HG02884 (cell line): ENCODE results near the gene PSMA8.
"Not testable (repeated sequence)": the region's sequence is repeated elsewhere in the genome, so short reads cannot be mapped to it uniquely, and the experiment has no call there.

Experiments
- ATAC-seq: cut with Tn5 transposase; IDR thresholded peaks from one replicate; pipeline ENCODE4 v1.9.1; 2021; ENCODE audit warnings: mild to moderate bottlenecking, moderate library complexity; ENCODE audit not compliant: unreplicated experiment

The PSMA8 gene

GRCh38 chr18:26228562-26229260 is 95.0 kb downstream of the PSMA8 start:
- ATAC-seq, result no peak

DNA sequence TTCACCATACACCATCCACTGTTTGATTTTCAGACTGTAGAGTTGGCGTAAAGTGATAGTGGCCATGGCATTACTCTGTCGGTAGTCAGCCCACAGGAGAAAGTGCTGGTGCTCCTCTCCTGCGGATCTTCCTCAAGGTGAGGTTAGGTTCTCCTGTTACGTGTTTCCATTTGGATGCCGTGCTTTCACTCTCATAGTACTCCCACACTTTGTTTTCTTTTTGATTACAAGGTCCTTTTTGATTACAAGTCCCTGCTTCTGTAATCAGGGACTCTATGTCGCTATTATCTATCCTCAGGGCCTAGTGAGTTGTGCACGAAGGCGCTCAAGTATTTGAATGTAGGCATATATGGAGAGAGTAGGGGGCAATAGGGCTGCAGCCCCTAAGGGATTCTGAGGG is 96.8 kb downstream of the PSMA8 start:
- no peak for ATAC-seq

DNA sequence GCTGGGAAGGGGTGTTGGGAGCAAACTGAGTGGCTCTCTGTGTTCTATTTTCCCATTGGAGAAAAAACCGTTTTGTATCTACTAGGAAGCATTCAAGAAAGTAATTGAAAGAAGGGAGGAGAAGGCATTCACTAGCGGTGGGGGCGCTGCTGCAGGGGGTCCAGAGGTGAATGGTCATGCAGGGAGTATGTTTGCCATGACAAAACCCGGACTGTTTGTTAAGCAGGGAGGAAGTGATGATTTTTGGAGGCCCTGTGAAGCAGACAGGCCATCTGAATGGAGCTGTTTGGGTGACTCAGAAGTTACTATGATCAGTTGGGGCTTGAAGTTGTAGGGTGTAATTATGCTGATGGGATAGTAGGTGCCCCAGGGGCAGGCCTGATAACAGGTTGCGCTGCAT is 99.5 kb downstream of the PSMA8 start:
- no peak for ATAC-seq

DNA sequence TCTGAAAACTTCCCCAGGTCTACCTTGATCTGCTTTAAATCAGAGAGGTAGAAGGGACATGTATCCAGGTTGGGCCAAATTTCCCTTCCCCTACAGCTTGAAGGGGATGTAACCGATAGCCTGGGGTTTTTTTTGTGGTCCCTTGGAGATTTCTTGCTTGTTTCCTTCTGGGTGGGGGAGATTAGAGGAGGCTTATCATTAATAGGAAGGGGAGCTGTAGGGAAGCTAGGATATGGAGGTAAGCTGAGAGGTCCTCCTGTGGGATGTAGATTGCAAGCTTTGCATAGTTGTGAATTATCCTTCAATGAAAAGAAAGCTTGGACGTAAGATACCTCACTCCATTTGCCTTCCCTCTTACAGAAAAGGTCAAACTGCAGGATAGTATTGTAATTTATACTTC is 103.7 kb downstream of the PSMA8 start:
- ATAC-seq, result not testable (repeated sequence)

DNA sequence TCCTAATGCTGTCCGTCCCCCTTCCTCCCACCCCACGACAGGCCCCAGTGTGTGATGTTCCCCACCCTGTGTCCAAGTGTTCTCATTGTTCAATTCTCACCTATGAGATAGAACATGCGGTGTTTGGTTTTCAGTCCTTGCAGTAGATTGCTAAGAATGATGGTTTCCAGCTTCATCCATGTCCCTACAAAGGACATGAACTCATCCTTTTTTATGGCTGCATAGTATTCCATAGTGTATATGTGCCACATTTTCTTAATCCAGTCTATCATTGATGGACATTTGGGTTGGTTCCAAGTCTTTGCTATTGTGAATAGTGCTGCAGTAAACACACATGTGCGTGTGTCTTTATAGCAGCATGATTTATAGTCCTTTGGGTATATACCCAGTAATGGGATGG is 105.0 kb downstream of the PSMA8 start:
- not testable (repeated sequence) for ATAC-seq

DNA sequence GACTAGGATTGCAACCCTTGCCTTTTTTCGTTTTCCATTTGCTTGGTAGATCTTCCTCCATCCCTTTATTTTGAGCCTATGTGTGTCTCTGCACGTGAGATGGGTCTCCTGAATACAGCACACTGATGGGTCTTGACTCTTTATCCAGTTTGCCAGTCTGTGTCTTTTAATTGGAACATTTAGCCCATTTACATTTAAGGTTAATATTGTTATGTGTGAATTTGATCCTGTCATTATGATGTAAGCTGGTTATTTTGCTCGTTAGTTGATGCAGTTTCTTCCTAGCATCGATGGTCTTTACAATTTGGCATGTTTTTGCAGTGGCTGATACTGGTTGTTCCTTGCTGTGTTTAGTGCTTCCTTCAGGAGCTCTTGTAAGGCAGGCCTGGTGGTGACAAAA is 108.7 kb downstream of the PSMA8 start:
- ATAC-seq, result not testable (repeated sequence)
